Measurements from ENCODE around the gene HDAC7.
"Not testable (repeated sequence)": the region's sequence is repeated elsewhere in the genome, so short reads cannot be mapped to it uniquely, and the experiment has no call there.

HDAC7 gene

DNA sequence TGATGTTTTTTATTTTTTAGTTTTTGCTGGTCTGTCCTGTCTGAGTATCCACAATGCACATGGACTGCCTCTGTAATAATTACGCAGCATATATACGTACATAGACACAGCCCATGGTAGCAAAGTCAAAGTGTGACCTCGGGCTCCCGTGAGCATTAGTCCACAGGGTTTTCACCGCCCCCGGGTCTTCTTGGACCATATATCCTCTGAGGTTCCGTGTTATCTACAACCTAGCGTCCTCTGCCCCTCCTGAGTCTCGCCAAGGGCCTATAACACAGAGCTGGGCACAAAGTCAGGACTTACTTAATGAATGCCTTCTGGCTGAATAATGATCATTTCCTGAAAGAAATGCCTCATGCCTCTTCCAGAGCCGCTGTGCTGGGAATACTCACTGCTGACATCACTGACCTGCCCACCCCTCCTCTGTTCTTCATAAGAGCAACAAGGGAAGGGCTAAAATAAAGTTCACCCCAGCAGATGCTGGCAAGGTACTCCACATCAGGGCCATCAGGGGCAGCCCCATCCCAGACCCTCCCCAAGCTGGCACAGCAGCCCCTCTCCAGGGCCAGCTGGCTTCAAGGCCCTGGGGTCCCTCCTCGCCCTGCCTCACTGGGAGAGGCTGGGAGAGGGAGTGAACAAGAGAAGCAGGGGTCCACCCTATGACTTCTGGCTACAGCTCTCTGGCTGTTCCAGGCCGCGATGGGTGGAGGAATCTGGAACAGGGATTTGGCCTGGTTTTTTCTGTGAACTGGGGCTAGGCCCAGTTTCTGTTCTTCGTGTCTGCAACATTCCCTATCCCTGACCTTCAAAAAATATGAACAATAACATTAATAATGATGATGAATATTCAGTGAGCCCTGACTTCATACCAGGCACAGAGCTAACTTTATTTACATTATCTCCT, 7.9 kb downstream of the HDAC7 start:
- DNase-seq, result no peak

DNA sequence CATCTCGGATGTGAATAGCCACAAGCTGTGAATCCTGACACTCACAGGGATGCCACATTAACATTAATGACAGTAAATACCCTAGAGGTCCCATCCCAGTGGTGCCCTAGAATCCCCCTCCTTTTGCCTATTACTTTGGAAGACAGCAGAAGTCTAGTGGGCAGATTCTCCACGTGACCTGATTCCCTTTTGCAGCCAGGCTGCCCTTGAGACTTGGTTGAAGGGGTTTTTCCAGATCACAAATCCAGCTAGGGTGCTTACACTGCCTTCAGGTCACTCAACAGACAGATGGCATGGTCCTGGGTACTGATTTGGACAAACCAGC, 8.7 kb downstream of the HDAC7 start:
- no peak for DNase-seq

DNA sequence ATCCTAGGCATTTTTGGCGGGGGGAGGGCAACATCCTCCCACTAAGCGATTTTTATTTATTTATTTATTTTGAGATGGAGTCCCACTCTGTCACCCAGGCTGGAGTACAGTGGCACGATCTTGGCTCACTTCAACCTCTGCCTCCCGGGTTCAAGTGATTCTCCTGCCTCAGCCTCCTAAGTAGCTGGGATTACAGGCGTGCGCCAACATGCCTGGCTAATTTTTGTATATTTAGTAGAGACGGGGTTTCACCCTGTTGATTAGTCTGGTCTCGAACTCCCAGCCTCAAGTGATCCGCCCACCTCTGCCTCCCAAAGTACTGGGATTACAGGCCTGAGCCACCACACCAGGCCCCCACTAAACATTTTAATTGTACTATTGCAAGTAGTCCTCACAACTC, 10.2 kb downstream of the HDAC7 start:
- not testable (repeated sequence) for DNase-seq

DNA sequence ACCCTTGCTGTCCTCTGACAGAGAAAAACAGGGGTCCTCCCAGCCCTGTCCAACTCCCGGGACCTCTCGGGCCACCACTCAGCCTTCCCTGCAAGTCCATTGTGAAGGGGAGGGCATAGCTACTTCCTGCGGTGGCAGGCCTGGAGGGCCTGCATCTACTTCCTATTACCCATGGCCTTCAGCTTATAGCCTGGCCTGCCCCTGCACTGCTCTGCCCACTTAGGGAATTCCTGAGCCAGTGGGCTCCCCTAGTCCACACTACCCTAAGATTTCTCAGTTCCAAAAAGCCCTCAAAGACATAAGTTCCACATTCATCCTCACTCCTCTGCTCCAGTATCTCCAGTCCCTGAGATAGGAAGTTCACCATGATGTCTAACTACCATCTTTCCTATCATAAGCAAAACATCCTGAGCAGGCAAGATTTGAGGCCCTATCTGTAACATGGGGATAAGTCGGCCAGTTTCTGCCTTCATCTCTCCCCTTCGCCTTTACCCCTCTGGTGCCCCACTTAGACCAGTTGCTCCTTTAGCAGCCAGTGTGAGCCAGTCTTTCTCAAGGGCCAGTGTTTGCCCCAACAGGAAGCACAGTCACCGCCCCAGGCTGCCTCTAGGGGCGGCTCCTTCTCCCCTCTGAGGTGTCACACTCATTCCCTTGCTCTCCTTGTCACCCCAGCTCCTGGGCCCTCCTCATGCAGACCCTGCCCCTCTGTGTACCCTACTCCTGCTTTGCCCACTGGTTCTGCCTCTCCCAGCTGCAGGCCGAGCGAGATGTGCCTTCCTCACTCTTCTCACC, 10.9 kb downstream of the HDAC7 start:
- peak; percentile 31 for DNase-seq

DNA sequence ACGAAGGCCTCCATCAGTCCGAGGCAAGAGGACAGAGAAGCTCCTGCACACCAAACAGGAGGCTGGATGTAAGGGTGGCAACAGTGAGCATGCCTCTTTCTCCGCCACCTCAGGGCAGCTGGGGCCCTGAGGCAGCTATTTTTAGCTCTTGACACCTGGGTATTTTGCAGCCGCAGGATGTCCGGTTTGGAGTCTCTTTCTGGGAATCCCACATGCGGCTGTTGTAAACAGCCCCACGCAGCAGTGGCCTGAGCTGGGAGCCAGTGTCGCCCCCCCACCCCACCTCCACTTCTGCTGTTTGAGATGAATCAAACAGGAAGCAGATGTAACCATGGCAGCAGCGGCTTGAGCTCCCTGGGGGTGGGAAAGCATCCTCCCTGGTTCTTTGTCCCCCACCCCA, 11.7 kb downstream of the HDAC7 start:
- DNase-seq, result peak; percentile 73

DNA sequence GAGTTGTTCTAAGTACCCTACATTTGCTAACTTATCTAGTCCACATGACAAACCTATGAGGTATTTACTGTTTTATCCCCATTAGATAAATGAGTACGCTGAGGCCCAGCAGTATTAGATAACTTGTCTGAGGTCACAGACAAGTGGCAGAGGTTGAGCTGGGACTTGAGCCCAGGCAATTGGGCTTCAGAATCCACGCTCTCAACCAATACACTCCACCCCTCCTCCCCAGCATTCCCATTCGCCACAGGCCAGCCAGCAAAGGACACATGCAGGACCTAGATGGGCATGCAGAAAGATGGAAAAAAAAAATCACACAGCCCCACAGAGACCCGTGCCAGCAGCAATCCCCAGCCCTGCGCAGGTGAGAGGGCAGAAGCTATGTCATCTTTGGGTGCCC, 12.4 kb downstream of the HDAC7 start:
- DNase-seq, result no peak

DNA sequence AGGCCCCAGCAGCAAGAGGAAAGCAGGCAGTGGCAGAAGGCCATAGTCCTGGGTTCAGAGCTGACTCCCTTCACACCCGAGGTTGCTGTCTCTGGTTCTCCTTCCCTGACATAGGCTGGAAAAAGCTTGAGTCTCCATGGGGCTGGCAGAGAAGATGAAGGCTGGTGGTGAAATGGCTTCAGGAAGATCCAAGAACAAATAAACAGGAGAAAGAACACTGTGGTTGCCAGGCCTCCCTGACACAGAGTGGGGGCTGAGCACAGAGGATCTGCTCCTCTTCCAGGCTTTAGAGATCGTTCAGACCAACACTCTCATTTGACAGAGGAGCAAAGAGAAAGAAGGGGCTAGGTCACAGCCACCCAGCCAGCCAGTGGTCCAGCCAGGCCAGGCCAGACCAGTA, 14.3 kb downstream of the HDAC7 start:
- DNase-seq, result no peak

DNA sequence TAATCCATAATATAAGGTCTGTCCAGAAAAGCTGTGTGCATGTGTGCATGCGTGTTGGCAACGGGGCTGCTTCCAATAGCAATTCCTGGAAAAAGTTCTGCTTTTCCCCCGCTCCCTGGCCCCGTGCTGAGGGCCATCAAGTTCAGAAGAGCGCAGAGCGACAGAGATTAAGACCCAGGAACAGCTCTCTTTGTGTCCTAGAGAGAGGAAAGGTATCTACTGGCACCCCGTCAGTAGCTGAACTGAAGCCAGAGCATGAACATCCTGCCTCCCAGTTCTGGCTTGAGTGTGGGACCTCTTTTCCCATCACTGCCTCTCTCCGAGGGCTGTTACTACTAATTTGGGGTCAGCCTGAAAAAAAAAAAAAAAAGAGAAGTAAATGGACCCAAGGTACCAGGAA, 15.5 kb downstream of the HDAC7 start:
- DNase-seq, result no peak

DNA sequence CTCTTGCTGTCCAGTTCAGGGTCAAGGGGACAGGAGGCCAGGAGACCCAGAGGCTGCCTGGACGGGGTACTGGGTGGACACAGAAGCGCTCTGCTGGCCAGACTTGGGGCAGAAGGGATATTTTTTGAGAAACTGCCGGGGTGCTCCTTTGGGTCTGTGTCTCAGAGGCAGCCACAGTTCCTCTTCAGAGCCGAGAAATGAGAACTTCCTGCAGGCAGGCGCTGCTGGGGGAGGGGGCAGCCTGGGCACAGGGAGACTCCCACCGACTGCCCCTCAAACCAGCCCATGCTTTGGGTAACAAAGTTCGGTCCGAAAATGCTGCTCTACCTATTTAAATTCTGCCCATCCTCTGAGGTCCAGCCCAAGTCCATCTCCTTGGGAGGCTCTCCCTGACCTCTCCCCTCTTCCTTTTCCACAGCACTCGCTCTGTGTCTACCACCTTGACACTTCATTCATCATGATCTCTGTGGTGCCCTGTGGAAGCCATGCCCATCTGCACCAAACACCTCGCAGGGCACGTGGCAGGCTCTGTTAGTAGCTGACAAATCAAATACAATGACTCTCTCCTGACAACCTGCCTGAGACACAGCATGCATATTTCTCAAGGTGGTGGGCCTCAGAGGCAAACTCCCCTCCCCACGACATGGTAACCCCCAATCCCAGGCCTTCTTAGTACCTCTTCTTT, 16.4 kb downstream of the HDAC7 start:
- DNase-seq, result no peak

DNA sequence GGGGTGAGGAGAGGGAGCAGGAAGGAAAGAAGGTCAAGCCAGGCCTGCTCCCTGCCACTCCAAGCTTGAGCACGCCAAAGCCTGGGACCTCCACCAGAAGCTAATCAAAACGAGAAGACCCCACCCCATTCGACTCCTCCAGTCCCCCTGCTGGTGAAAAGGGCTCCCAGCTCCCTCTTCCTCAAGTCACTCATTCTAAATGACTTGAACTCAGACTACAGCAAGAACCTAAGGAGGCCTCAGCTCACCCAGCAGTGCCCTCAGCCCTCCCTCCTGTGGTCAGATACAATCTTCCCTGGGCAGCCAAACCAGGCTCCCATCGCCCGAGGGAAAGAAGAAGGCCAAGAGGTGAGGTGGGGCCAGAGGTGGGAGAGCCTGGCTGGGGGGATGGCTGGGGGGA, 17.4 kb downstream of the HDAC7 start:
- DNase-seq, result no peak

DNA sequence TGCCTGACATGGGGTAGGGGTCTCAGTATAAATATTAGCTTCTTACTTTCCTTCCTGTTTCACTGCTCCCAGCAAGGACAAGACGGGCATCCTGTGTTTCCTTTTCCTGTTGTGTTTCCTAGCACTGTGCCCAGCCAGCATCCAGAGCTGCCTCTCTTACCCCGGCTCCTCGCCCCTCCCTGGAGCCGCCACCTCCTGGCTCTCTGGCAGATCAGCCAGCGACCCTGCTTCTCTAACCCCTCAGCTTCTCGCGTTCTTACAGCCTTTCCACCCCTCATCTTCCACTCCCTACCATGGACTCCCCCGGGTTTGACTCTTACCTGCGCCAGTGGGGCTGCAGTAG, 17.8 kb downstream of the HDAC7 start:
- no peak for DNase-seq

DNA sequence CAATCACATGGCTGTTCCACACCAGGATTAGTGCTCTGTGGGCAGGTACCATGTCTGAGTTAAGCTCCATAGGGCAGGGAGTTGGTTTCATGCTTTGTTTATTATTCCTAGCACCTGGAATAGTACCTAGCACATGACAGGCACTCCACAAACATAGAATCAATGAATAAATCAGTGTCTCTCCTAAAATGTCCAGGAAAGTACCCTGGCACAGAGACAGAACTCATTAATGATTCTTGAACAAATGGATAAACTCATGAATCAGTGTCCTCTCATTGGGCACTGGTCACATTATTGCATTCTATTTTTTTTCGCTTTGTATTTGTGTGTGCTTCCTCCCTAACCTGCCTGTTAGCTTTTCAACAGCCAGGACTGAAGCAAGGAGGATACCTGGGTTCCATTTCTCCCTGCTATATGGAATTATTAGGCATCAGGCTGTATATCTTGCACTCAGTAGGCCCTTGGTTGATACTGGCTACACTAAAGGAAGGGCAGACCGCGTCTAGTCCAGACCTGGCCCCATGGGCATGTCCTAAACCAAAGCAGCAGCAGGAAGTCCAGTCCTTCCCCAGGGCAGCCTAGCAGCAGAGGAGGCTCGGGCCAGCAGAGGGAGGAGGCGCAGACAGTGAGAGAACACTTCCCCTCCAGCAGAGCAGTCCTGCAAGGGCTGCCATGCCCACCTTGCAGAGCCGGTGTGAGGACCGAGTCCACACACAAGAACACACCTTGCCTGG, 18.4 kb downstream of the HDAC7 start:
- no peak for DNase-seq

DNA sequence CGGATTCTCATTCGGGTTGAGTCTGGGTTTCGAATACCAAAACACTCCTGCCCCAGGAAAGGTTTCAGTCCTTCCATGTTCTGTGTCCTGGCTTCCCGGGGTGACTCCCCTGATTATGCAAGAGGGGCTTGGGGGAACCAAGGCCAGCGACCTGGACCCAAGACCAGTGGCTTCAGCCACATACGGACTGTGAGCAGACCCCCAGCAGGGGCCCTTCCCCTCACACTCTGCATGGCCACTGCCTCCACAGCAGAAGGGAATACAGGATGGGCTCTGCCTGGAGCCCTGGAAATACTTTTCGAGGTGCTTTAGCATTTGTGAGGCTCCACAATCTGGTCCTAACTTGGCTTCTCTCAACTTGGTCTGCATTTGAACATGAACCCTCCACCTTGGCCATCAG, 19.1 kb downstream of the HDAC7 start:
- DNase-seq, result no peak

DNA sequence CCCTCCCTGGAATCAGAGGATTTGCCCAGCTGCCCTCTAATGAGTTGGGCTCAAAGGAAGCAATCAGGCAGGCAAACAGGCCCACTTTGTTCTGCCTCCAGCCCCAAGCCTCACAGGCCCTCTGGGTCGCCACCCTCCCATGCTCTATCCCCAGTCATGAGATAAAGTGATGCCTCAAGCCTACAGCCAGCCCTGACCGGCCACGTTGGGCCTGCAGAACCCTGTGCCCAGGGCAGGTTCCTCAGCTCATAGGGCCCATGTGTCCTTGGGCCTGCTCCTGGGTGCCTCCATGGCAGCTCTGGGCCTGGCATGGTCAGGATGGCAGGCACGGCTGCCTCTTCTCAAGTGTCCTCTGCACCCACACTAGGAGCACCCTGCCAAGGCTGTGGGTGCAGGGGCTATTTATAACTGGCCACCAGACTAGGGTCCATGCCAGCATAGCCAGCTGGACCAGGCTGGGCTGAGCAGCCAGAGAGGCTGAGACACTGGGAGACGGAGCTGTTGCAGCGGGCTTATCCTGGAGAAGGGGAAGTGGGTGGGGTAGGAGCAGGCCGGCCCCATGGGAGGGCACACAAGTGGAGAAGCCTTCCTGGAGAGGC, 20.2 kb downstream of the HDAC7 start:
- DNase-seq, result no peak

DNA sequence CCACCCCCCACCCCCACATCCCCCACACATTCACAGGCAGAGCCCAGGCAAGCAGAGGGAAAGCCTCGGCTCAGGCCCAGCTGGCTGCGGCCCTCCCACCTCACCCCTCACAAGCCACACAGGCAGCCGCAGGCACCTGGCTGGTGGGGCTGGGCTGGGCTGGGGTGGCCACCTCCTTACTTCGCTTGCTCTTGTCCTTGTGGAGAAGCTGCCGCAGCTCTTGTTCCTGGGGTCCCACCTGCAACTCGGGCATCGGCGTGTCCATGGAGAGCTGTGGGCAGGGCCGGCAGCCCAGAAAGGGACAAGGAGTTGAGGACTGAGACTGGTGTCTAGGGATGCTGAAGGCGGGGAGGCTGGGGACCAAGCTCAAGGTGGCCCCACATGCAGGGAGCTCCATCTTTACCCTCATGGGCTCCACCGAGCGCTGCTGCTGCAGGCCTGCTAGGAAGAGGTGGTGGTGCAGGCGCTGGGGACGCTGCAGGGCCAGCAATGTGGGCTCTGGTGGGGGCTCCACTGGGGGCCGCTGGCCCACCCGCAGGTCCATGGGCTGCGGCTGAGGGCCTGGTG, 21.2 kb downstream of the HDAC7 start:
- no peak for DNase-seq

DNA sequence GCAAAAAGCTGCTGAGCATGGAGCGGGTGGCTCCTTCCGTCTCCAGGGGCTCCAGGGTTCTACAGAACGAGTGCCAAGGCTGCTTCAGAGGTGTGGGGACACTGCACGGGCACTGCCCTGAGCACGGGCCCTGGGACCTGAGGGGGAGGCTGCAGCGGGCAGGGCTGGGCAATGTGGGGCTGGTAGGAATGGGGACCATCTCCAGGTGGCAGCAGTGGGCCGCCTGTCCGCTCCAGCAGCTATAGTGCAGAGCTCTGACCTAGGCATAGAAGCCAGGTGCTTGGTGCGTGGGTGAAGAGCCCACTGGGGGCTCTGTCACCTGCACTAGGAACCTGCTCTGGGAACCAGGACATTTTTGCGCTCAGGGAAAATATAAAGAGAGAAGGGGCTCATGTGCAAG, 22.3 kb downstream of the HDAC7 start:
- peak; percentile 28 for DNase-seq

DNA sequence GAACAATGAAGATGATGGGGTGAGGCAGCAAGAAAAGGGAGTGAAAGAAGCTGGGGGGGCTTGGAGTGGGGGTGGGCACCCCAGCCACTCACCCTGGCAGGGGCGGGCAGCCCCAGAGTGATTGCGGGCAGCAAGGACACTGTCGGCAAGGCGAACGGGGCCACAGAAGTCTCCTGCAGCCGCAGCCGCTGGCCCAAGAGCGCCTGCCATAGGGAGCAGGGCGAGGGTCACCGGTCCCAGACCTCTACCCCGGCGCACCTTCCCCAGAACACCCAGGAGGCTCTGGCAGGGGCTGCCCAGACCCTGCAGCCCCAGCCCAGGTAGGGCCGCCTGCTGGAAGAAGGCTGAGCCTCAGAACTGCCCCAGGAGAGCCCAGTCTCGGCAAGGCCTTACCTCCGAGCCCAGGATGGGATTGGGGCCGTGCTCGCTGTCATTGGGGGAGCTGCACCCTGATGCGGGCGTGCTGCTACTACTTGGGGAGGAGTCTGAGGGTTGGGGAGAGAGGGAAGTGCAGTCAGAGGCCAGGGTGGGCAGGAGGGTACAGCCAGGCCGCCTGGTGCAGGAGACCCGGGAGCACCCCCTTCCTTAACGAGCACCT, 23.8 kb downstream of the HDAC7 start:
- no peak for DNase-seq

DNA sequence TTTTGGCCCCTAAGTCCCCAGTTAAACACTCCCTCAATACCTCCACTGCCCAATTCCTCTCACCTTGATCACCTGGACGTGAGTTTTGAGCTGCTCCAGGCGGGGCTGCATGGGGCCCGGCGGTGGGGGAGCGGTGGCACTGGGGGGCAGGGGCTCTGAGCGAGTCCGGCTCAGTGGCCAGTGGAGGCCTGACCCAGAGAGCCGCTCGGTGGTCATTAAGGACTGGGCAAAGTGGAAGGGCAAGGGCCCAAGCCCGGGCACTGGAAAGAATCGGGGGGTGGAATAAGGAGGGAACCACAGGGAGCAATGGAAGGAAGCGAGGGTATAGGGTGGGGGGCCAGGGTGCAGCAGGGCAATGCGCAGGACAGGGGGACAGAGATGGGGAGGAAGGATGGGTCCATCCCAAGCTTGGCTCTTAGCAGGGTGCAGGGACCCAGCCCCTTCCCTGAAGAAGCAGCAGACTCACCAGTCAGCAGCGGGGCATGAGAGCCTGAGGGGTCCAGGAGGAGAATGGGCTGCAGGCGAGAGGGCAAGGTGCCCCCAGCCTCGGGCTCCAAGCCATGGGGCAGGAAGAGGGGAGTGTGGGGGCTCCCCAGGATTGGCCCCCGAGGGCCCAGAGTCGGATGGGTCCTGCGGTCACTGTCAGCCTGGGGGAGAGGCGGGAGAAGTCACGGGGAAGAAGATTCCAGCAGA, 24.4 kb downstream of the HDAC7 start:
- DNase-seq, result no peak

DNA sequence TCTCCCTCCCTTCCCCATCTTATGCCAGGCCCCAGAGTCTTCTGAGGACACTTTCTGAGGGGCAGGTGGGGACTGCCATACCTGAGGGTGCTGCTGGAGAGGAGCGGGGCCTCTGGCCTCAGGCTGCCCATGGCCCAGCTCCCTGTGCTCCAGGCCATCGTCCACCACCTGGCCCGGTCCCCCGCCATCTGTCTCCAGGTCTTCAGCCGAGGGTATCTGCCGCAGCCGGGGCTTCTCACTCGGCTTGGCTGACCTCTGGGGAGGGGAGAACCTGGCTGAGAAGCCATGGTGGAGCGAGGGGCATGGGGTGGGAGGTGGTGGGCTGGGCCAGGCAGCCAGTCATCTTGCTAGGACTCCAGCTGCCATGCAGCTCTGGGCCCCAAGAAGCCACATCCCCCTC, 25.0 kb downstream of the HDAC7 start:
- DNase-seq, result no peak

DNA sequence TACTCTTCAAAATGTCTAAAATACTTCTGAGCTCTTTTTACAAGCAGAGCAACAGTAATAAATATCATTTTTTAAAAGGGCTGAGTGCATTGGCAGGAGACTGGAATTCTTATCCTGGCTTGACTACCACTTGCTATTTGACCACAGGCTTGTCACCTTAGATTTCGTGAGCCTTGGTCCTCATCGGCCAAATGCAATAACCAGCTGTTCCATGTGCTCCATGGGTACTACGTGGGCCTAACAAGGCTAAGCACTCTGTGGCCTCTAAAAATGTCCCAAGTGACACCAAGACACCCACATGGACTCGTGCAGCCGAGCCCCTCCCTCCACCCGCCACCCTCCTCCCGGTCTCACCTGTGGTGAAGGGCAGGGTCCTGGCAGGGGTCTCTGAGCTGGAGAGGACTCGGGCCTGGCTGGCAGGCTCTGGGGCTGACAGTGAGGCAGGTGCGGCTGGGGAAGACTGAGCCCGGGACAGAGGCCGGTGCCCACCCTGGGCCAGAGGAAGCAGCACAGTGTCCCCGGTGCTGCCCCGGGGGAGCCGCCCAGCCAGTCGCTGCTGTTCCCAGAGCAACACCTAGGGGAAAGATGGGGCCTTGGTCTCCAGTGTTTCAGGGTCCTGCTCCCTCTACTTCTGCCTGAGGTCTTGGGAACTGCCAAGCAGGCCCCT, 26.6 kb downstream of the HDAC7 start:
- no peak for DNase-seq

DNA sequence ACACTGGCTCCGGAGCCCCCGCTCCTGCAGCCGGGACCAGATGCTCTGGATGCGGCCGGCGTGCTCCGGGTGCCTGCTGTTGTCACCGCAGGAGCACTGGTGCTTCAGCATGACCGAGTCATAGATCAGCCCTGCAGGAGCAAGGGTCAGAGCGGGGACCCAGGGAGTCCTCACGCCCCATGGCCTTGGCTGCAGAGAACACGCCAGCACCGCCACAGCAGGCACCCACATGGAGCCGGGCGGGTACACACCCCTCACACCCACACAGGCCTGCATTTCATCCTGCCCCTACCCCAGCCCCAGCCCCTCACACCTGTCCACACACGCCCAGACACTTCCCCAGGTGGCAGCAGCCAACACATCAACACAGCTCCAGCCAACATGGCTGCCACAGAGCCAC, 27.8 kb downstream of the HDAC7 start:
- no peak for DNase-seq

All from activated CD4-positive, alpha-beta T cell treated with anti-CD3 and anti-CD28 coated beads, Interleukin-2, amount 50 U/mL, for 1 hour (primary cell).